Neuronal stem cell (in vitro differentiated cells): Measurements from ENCODE around the gene VAMP2.

ENCODE experiments used
- DNase-seq: peaks from one replicate; pipeline ENCODE4 v3.0.0-alpha.2; 2013; ENCODE audit warnings: low spot score
- H2AFZ ChIP-seq: one replicate; pipeline ENCODE4 v1.6.1; 2013; ENCODE audit warnings: mild to moderate bottlenecking, low read length, inconsistent platforms
- H2AK5ac ChIP-seq: 2 replicates; pipeline ENCODE4 v1.6.1; 2013; ENCODE audit warnings: low read depth, mild to moderate bottlenecking, inconsistent platforms, low read length, moderate library complexity, mixed read lengths
- H2BK120ac ChIP-seq: 2 replicates; pipeline ENCODE4 v1.6.1; 2013; ENCODE audit warnings: low read depth, mild to moderate bottlenecking, inconsistent platforms, low read length, moderate library complexity, mixed read lengths
- H2BK12ac ChIP-seq: one replicate; pipeline ENCODE4 v1.6.1; 2013; ENCODE audit warnings: low read length, inconsistent platforms
- H2BK15ac ChIP-seq: 2 replicates; pipeline ENCODE4 v1.6.1; 2013; ENCODE audit warnings: mild to moderate bottlenecking, low read length, inconsistent platforms, mixed read lengths
- H2BK5ac ChIP-seq: one replicate; pipeline ENCODE4 v1.6.1; 2013; ENCODE audit warnings: inconsistent platforms, mild to moderate bottlenecking, low read length, moderate library complexity
- H3K14ac ChIP-seq: one replicate; pipeline ENCODE4 v1.6.1; 2013; ENCODE audit warnings: low read length, inconsistent platforms
- H3K18ac ChIP-seq: 2 replicates; pipeline ENCODE4 v1.6.1; 2013; ENCODE audit warnings: low read length, inconsistent platforms
- H3K23ac ChIP-seq: 2 replicates; pipeline ENCODE4 v1.6.1; 2013; ENCODE audit warnings: low read depth, mild to moderate bottlenecking, mixed read lengths, low read length, inconsistent platforms; ENCODE audit not compliant: poor library complexity
- H3K27ac ChIP-seq: replicated peaks from 3 replicates; pipeline ENCODE4 v1.5.1; 2013; ENCODE audit warnings: low read length, inconsistent platforms
- H3K27me3 ChIP-seq, 3 experiments: 2 replicates each; pipeline ENCODE4 v1.6.1; 2013; ENCODE audit warnings: low read length in 3 of 3, mild to moderate bottlenecking in 2 of 3, inconsistent platforms in 1 of 3, low read depth in 1 of 3, mixed read lengths in 1 of 3, moderate library complexity in 1 of 3; ENCODE audit not compliant: control insufficient read depth in 3 of 3, insufficient read depth in 3 of 3
- H3K36me3 ChIP-seq, 2 donors: replicated peaks in 1 of 2; 2 replicates each; pipeline ENCODE4 v1.6.1; 2013; ENCODE audit warnings: low read length in 2 of 2; ENCODE audit not compliant: control insufficient read depth in 2 of 2, insufficient read depth in 2 of 2
- H3K4ac ChIP-seq: 2 replicates; pipeline ENCODE4 v1.6.1; 2013; ENCODE audit warnings: inconsistent platforms, mild to moderate bottlenecking, low read length, moderate library complexity
- H3K4me1 ChIP-seq, 2 donors: 1 replicate in 1 of 2; 2 replicates in 1 of 2; pipeline ENCODE4 v1.6.1; 2013; ENCODE audit warnings: low read length in 2 of 2, low read depth in 1 of 2; ENCODE audit not compliant: control insufficient read depth in 2 of 2, insufficient read depth in 1 of 2
- H3K4me2 ChIP-seq: one replicate; pipeline ENCODE4 v1.6.1; 2013; ENCODE audit warnings: mild to moderate bottlenecking, low read length, inconsistent platforms; ENCODE audit not compliant: insufficient read depth, poor library complexity, severe bottlenecking
- H3K4me3 ChIP-seq, 2 donors: 2 replicates each; pipeline ENCODE4 v1.5.1; 2013; ENCODE audit warnings: low read length in 2 of 2, mild to moderate bottlenecking in 2 of 2, inconsistent platforms in 1 of 2, moderate library complexity in 1 of 2
- H3K79me1 ChIP-seq: one replicate; pipeline ENCODE4 v1.6.1; 2013; ENCODE audit warnings: low read depth, mild to moderate bottlenecking, inconsistent platforms, low read length, moderate library complexity
- H3K9ac ChIP-seq: one replicate; pipeline ENCODE4 v1.6.1; 2013; ENCODE audit warnings: mild to moderate bottlenecking, low read depth, low read length, inconsistent platforms; ENCODE audit not compliant: poor library complexity
- H3K9me3 ChIP-seq, 2 donors: replicated peaks in 1 of 2; 2 replicates each; pipeline versions ENCODE3 to v1.6.1; 2013; ENCODE audit warnings: low read length in 2 of 2, mild to moderate bottlenecking in 2 of 2, inconsistent platforms in 1 of 2, low read depth in 1 of 2, mixed read lengths in 1 of 2, moderate library complexity in 1 of 2; ENCODE audit not compliant: control insufficient read depth in 2 of 2, insufficient read depth in 1 of 2
- H4K8ac ChIP-seq: one replicate; pipeline ENCODE4 v1.6.1; 2013; ENCODE audit warnings: low read depth, mild to moderate bottlenecking, inconsistent platforms, low read length, moderate library complexity
- H4K91ac ChIP-seq: one replicate; pipeline ENCODE4 v1.6.1; 2013; ENCODE audit warnings: low read length, low read depth, mild to moderate bottlenecking, inconsistent platforms; ENCODE audit not compliant: poor library complexity
- WGBS, 2 donors: extraction: QIAGEN DNeasy Blood & Tissue Kit; methylation state at CpG; one replicate each; pipeline ENCODE4 v1.1.7; 2013; ENCODE audit warnings: missing lambda C conversion rate in 2 of 2, mixed read lengths in 1 of 2; ENCODE audit not compliant: insufficient read length in 2 of 2, insufficient replicate concordance in 1 of 2; ENCODE audit errors: extremely low coverage in 2 of 2; 5-methylcytosine and 5-hydroxymethylcytosine counted together

VAMP2 gene

GRCh38 chr17:8143581-8144400, 19.0 kb downstream of the VAMP2 start:
- no peak overlapping the region for H2AK5ac ChIP-seq
- no peak overlapping the region for H4K8ac ChIP-seq
- no peak overlapping the region for H2BK15ac ChIP-seq
- H3K23ac ChIP-seq, result no peak overlapping the region
- peaks cover 6% of the 10 kb centered on the region for H3K79me1 ChIP-seq
- DNase-seq, result no peak
- peak overlapping the region; percentile 24 for H2BK5ac ChIP-seq
- peaks cover 0 to 2% of the 10 kb centered on the region in 2 donors for H3K4me1 ChIP-seq
- no peak overlapping the region for H3K14ac ChIP-seq
- H3K27ac ChIP-seq, result no peak overlapping the region
- no peaks in the 10 kb centered on the region for H3K9me3 ChIP-seq
- no peak overlapping the region for H3K4me2 ChIP-seq
- H3K27me3 ChIP-seq, result no peaks in the 10 kb centered on the region
- WGBS, 2 donors, result no CpG with 5 or more reads among the region's 22 CpGs
- no peak overlapping the region for H2BK120ac ChIP-seq
- no peak overlapping the region for H2AFZ ChIP-seq
- H3K18ac ChIP-seq, result no peak overlapping the region
- H3K4ac ChIP-seq, result no peak overlapping the region
- no peak overlapping the region for H4K91ac ChIP-seq
- H3K4me3 ChIP-seq, result no peak overlapping the region
- peaks cover 67 to 85% of the 10 kb centered on the region in 2 donors for H3K36me3 ChIP-seq
- H2BK12ac ChIP-seq, result no peak overlapping the region
- H3K9ac ChIP-seq, result no peak overlapping the region

- Histone ChIP-seq H3K9me3 (no peaks in the 10 kb centered on the region), H3K23ac (no peak overlapping the region), H2BK120ac (no peak overlapping the region), H2BK15ac (no peak overlapping the region), H3K4ac (no peak overlapping the region), H2BK5ac (no peak overlapping the region), H2AFZ (no peak overlapping the region), H2BK12ac (no peak overlapping the region), H3K9ac (no peak overlapping the region), H3K14ac (no peak overlapping the region), H3K36me3 (peaks cover 60 to 78% of the 10 kb centered on the region in 2 donors), H3K27me3 (no peaks in the 10 kb centered on the region), H4K8ac (no peak overlapping the region), H3K4me2 (peak overlapping the region; percentile 2), H4K91ac (no peak overlapping the region), H3K27ac (no peak overlapping the region), H2AK5ac (no peak overlapping the region), H3K4me1 (peaks cover 0 to 2% of the 10 kb centered on the region in 2 donors), H3K4me3 (no peak overlapping the region), H3K79me1 (peaks cover 6% of the 10 kb centered on the region), H3K18ac (no peak overlapping the region)
- no peak for DNase-seq
- WGBS, 2 donors, result no CpG with 5 or more reads among the region's 15 CpGs
Measured at GRCh38 chr17:8142887-8143580, 19.7 kb downstream of the VAMP2 start.

- Histone ChIP-seq H3K4me1 (peaks cover 0 to 5% of the 10 kb centered on the region in 2 donors), H3K27ac (no peak overlapping the region), H3K9ac (no peak overlapping the region), H3K4me2 (no peak overlapping the region), H3K18ac (no peak overlapping the region), H2AK5ac (no peak overlapping the region), H3K14ac (no peak overlapping the region), H3K27me3 (peaks cover 0 to 5% (median 0%) of the 10 kb centered on the region in 3 experiments), H3K4me3 (no peak overlapping the region), H2AFZ (no peak overlapping the region), H3K4ac (no peak overlapping the region), H2BK12ac (no peak overlapping the region), H4K8ac (no peak overlapping the region), H4K91ac (no peak overlapping the region), H3K23ac (no peak overlapping the region), H2BK5ac (no peak overlapping the region), H3K36me3 (peaks cover 53 to 71% of the 10 kb centered on the region in 2 donors), H2BK15ac (no peak overlapping the region), H3K9me3 (no peaks in the 10 kb centered on the region), H2BK120ac (no peak overlapping the region), H3K79me1 (peaks cover 6% of the 10 kb centered on the region)
- no peak for DNase-seq
- no CpG with 5 or more reads among the region's 23 CpGs for WGBS, 2 donors
Measured at GRCh38 chr17:8142158-8142886, 20.4 kb downstream of the VAMP2 start.

DNA sequence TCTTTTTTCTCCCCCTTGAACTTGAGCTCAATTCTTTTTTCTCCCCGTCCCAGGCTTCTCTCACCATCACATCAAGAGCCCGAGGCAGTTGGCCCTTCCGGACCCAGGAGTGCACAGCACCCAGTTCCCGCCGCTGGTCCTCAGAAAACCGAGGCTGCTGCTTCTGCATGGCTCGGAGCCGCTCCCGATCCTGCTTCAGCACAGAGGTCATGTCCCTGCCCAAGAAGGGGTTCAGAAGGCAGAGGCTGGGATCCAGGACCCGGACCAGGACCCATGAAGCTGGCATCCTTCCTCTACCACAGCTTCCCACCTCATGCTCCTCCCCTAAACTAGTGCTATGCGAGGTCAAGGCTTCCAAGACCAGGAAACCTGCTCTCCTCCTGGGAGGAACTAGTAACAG, 21.0 kb downstream of the VAMP2 start:
- WGBS, 2 donors, result no CpG with 5 or more reads among the region's 11 CpGs
- peaks cover 50 to 65% of the 10 kb centered on the region in 2 donors for H3K36me3 ChIP-seq

More for the DNA sequence above, 21.0 kb downstream of the VAMP2 start:
- H3K9me3 ChIP-seq, result no peaks in the 10 kb centered on the region
- H2BK120ac ChIP-seq, result no peak overlapping the region
- H3K23ac ChIP-seq, result no peak overlapping the region
- no peak overlapping the region for H4K8ac ChIP-seq
- no peak overlapping the region for H3K18ac ChIP-seq
- no peak overlapping the region for H3K4me2 ChIP-seq
- no peak overlapping the region for H3K9ac ChIP-seq
- H3K4me1 ChIP-seq, result peaks cover 0 to 5% of the 10 kb centered on the region in 2 donors
- no peak overlapping the region for H2AK5ac ChIP-seq
- no peak overlapping the region for H2BK12ac ChIP-seq
- no peak overlapping the region for H2BK15ac ChIP-seq
- no peak overlapping the region for H3K4me3 ChIP-seq
- H3K14ac ChIP-seq, result no peak overlapping the region
- H3K27ac ChIP-seq, result no peak overlapping the region
- H2BK5ac ChIP-seq, result no peak overlapping the region
- DNase-seq, result no peak
- H3K79me1 ChIP-seq, result peaks cover 6% of the 10 kb centered on the region
- no peak overlapping the region for H4K91ac ChIP-seq
- H2AFZ ChIP-seq, result no peak overlapping the region
- peaks cover 0 to 7% (median 0%) of the 10 kb centered on the region in 3 experiments for H3K27me3 ChIP-seq
- no peak overlapping the region for H3K4ac ChIP-seq
